GM18858 (cell line): ENCODE data around the gene TMEM176A.
"Not testable (repeated sequence)": the region's sequence is repeated elsewhere in the genome, so short reads cannot be mapped to it uniquely, and the experiment has no call there.

ENCODE experiments used
- ATAC-seq: cut with Tn5 transposase; IDR thresholded peaks from one replicate; pipeline ENCODE4 v1.9.1; 2021; ENCODE audit not compliant: unreplicated experiment

TMEM176A gene

GRCh38 chr7:150807616-150808438 is 7.3 kb downstream of the TMEM176A start:
- ATAC-seq, result not testable (repeated sequence)

GRCh38 chr7:150814328-150815001 is 13.9 kb downstream of the TMEM176A start:
- ATAC-seq, result no peak

DNA sequence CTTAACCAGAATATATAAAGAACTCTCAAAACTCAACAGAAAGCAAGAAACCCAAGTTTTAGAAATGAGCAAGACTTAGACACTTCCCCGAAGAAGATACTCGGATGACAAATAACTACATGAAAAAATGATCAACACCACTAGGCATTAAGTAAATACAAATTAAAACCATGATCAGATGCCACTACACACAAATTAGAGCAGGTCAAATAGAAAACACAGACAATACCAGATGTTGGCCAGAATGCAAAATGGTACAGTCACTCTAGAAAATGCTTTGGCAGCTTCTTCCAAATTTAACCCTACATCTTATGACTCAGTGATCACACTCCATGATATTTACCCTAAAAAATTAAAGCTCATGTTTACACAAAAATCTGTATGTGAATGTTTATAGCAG is 18.4 kb downstream of the TMEM176A start:
- no peak for ATAC-seq

- ATAC-seq, result no peak
Observed at GRCh38 chr7:150820148-150820547, 19.6 kb downstream of the TMEM176A start.

DNA sequence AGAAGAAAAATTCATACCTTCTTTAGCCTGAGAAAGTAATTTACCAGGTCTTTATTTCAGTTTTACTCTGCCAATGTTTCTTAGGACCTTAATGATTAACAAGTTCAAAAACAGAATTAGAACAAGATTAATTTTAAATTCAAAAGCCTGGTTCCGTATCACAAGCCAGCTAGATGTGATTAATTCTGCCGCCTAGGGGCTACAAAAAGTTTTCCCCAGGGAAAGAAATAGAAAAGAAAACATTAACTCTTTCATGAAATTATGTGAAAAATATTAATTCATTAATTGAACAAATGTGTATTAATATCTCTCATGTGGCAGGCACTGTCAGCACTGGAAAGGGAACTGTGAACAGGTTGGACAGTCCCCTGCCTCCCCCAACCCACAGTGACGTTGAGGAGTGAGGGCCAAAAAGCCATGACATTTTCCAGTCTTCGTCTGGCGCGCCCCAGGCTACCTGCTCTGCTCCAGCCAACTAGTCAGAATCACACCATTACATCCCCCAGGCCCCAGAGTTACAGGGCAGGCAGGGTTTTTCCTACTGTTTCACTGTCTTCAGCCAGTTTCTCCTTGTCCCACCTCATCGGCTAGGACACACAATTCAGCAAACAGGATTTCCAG is 20.1 kb downstream of the TMEM176A start:
- ATAC-seq, result no peak

DNA sequence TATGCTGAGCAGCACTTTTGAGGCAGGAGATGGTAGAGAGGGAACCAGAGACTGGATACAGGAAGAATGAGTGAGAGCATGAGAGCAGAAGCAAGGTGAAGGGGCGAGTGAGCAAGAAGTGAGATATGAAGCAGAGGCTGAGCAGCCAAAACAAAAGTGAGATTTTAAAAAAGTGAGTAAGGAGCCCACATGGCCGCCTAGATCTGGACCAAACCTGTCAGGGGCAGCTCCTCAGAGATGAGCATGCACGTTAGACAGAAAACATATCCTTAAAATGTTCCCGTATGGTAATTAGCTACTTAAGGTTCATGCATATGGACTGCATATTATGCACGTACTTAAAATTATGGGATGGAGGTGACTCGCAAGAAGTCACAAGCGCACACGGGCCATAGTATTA is 22.5 kb downstream of the TMEM176A start:
- no peak for ATAC-seq

DNA sequence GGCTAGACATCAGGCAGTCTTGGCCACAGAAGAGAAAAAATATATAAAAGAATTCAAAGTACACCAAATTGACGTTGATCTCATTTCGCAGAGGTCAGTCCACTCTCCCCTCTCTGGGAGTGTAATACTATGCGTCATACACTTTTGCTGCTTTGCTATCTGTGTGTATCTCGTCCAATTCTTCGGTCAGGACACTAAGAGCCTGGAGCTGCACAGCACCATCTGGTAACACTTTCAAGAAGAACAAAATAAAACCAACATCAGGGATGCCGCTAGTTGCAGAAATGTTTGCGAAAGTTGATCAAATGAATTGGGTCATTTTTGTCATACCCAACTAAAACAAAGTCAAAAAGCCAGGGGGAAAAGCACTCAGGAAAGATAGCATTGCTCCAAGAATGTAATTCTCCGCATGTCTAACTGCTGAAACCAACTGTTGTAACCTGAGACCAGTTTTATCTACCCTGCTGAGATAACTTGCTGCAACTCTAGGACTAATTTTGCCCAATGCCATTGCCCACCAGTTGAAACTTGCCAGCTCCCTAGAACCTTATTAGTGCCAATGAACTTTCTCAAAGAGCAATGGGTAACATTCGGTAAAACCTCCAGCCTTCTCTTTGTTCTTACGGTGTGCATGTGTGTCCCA is 23.0 kb downstream of the TMEM176A start:
- ATAC-seq, result no peak

GRCh38 chr7:150824379-150825177 is 24.0 kb downstream of the TMEM176A start:
- ATAC-seq, result no peak

GRCh38 chr7:150826061-150826849 is 25.7 kb downstream of the TMEM176A start:
- ATAC-seq, result no peak

GRCh38 chr7:150828384-150828783 is 27.8 kb downstream of the TMEM176A start:
- ATAC-seq, result no peak

GRCh38 chr7:150829426-150829825 is 28.9 kb downstream of the TMEM176A start:
- no peak for ATAC-seq

DNA sequence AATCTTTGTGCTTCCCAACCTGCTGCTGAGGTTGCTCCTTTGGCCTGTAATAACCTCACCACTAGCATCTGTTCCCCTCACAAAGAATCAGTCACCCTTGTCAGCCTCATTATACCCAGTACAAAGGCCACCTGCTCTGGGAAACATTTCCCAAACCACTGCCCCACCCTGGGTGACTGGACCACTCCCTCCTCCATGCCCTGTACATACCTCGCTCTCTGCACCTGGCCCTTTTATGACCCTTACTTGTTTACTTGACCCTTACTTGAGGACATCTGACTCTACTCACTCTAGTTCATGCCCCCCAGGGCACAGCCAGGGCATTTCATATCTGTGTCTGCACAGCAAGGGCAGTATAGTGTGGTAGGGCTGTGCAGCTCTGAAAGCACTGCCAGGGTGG is 30.4 kb downstream of the TMEM176A start:
- ATAC-seq, result no peak

DNA sequence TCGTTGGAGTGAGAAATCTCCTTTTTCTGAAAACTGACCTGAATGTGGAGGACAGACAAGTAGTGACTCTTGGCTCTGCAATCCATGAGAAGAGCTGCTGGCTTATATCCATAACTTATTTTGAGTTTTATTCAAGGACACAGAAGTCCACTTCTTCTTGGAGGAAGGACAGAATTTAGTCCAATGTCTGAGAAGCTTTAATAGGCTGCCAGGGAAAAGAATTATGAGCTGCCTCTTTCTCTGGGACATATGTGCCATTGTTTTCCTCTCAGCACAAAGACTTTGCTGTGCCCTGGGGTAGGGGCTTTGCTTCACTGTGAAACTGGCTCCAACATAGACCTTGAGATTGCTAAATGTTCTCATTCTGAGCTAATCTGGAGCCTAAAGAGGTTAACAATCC is 31.3 kb downstream of the TMEM176A start:
- no peak for ATAC-seq

DNA sequence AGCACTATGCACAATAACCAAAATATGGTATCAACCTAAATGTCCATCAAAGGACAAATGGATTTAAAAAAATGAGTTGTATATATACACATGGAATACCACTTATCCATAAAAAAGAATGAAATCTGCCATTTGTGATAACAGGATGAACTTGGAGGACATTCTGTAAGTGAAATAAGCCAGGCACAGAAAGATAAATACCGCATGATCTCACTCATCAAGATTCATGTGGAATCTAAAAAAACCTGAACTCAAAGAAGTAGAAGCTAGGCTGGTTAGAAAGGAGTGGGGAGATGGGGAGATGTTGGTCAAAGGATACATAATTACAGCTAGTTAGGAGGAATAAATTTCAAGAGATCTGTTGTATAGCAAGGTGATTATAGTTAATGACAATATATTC is 34.5 kb downstream of the TMEM176A start:
- no peak for ATAC-seq

DNA sequence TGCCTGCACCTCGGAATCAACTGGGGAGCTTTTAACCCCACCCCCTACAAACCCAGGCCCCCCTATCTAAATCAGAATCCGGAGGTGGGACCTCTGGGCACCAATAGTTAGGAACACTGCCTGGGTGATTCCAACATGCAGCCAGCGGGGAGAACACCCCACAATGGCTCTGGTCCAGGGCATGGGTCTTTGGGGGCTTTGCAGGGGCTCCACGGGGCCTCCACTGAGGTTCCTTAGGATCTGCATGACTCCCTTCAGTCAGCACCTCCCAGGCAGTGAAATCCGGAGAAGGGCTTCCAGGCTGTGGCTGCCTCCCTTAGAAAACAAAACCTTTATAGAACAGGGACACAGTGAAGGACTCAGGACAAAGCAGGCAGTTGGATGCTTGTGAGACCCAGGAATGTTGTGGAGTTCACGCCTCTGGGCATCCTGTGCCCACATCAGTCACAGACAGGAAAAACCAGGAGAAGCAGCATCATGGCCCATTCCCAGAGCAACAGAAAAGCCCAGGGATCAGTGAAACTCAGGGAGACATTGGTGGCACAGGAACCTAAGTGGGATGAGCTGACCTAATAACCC is 35.2 kb downstream of the TMEM176A start:
- no peak for ATAC-seq

DNA sequence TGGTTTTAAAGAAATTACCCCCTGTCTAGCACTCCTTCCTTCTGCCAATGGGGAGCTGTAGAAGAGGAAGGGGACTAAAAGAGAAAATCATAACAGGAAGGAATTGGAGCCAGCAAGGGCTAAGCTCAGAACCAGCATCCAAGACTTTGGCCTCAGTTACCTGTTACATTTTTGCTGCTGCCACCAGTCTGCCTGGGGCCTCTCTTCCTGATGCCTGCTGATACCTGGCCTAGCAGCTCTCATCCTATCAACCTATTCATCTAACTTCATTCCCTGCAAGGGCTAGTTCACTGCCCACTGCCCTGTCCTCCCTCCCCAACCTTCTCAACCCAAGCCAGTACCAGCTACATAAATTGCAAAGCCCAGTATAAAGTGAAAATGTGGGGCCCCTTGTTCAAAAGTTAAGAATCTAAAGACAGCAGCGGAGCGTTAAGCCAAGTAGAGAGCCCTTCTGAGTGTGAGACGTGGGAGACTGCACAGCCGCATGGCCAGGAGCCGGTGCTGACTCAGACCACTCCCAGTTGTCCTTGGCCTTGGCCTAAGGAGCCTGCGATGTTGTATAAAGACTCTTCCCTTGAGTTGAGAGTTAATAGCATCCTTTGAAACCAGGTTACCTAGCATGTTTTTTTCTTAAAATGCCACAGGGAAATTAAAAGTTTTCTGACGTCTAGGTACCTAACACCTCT is 38.5 kb downstream of the TMEM176A start:
- ATAC-seq, result no peak

GRCh38 chr7:150842018-150842417 is 41.4 kb downstream of the TMEM176A start:
- no peak for ATAC-seq

- ATAC-seq, result no peak
Observed at GRCh38 chr7:150842716-150843115, 42.1 kb downstream of the TMEM176A start.

- ATAC-seq, result no peak
Observed at GRCh38 chr7:150845421-150845861, 44.9 kb downstream of the TMEM176A start.
